HEK293 (cell line): ENCODE results near the gene NR3C1.
A peak's percentile ranks its signal among the peaks of the same experiment; 100 is the strongest.

Experiments used
- FEZF1 ChIP-seq: fragments of 450-650 bp; formaldehyde crosslinking; IDR thresholded peaks from 2 replicates; pipeline ENCODE4 v1.5.1; 2016; ENCODE audit warnings: missing biosample characterization, missing genetic modification characterization
- GLIS2 ChIP-seq: fragments of 450-650 bp; formaldehyde crosslinking; IDR thresholded peaks from 2 replicates; pipeline ENCODE4 v1.5.1; 2016; ENCODE audit warnings: missing biosample characterization, missing genetic modification characterization
- MZF1 ChIP-seq: fragments of 450-650 bp; formaldehyde crosslinking; IDR thresholded peaks from 2 replicates; pipeline ENCODE4 v1.5.1; 2017; ENCODE audit warnings: missing biosample characterization, missing genetic modification characterization, borderline replicate concordance
- OVOL3 ChIP-seq: fragments of 450-650 bp; formaldehyde crosslinking; IDR thresholded peaks from 2 replicates; pipeline ENCODE4 v1.5.1; 2016; ENCODE audit warnings: missing biosample characterization, missing genetic modification characterization
- SALL2 ChIP-seq: fragments of 450-650 bp; formaldehyde crosslinking; IDR thresholded peaks from 2 replicates; pipeline ENCODE4 v1.5.0; 2017; ENCODE audit warnings: missing biosample characterization, mild to moderate bottlenecking, missing genetic modification characterization, borderline replicate concordance
- WT1 ChIP-seq: fragments of 450-650 bp; formaldehyde crosslinking; IDR thresholded peaks from 2 replicates; pipeline ENCODE4 v1.5.1; 2016; ENCODE audit warnings: missing biosample characterization, missing genetic modification characterization
- ZNF138 ChIP-seq: fragments of 450-650 bp; formaldehyde crosslinking; IDR thresholded peaks from 2 replicates; pipeline ENCODE4 v1.5.1; 2016; ENCODE audit warnings: missing biosample characterization, missing genetic modification characterization, borderline replicate concordance
- ZNF140 ChIP-seq: fragments of 450-650 bp; formaldehyde crosslinking; IDR thresholded peaks from 2 replicates; pipeline ENCODE4 v1.5.1; 2016; ENCODE audit warnings: missing biosample characterization, missing genetic modification characterization
- ZNF157 ChIP-seq: fragments of 450-650 bp; formaldehyde crosslinking; IDR thresholded peaks from 2 replicates; pipeline ENCODE4 v1.5.1; 2016; ENCODE audit warnings: missing biosample characterization, missing genetic modification characterization
- ZNF169 ChIP-seq: fragments of 450-650 bp; formaldehyde crosslinking; IDR thresholded peaks from 2 replicates; pipeline ENCODE4 v1.5.1; 2016; ENCODE audit warnings: missing biosample characterization, missing genetic modification characterization
- ZNF184 ChIP-seq: fragments of 450-650 bp; IDR thresholded peaks from 2 replicates; pipeline ENCODE4 v1.5.1; 2018; ENCODE audit warnings: missing biosample characterization, mild to moderate bottlenecking, missing genetic modification characterization
- ZNF202 ChIP-seq: fragments of 450-650 bp; formaldehyde crosslinking; IDR thresholded peaks from 2 replicates; pipeline ENCODE4 v1.5.1; 2016; ENCODE audit warnings: missing biosample characterization, missing genetic modification characterization, borderline replicate concordance
- ZNF248 ChIP-seq: fragments of 450-650 bp; formaldehyde crosslinking; IDR thresholded peaks from 2 replicates; pipeline ENCODE4 v1.5.1; 2017; ENCODE audit warnings: missing biosample characterization, missing genetic modification characterization
- ZNF324 ChIP-seq: fragments of 450-650 bp; formaldehyde crosslinking; IDR thresholded peaks from 2 replicates; pipeline ENCODE4 v1.5.1; 2016; ENCODE audit warnings: missing biosample characterization, missing genetic modification characterization
- ZNF335 ChIP-seq: fragments of 450-650 bp; formaldehyde crosslinking; conservative IDR thresholded peaks from 2 replicates; pipeline ENCODE4 v1.5.1; 2016; ENCODE audit warnings: missing biosample characterization, missing genetic modification characterization
- ZNF473 ChIP-seq: fragments of 450-650 bp; formaldehyde crosslinking; IDR thresholded peaks from 2 replicates; pipeline ENCODE4 v1.5.1; 2017; ENCODE audit warnings: missing biosample characterization, missing genetic modification characterization
- ZNF560 ChIP-seq: fragments of 450-650 bp; formaldehyde crosslinking; IDR thresholded peaks from 2 replicates; pipeline ENCODE4 v1.5.1; 2017; ENCODE audit warnings: missing biosample characterization, missing genetic modification characterization, borderline replicate concordance
- ZNF768 ChIP-seq: fragments of 450-650 bp; formaldehyde crosslinking; IDR thresholded peaks from 2 replicates; pipeline ENCODE4 v1.5.1; 2018; ENCODE audit warnings: missing biosample characterization, mild to moderate bottlenecking, missing genetic modification characterization
- ZSCAN30 ChIP-seq: fragments of 450-650 bp; IDR thresholded peaks from 2 replicates; pipeline ENCODE4 v1.5.1; 2018; ENCODE audit warnings: missing biosample characterization, mild to moderate bottlenecking, missing genetic modification characterization, moderate library complexity
- TF ChIP-seq, protein P1 (sequence below): fragments of 450-650 bp; formaldehyde crosslinking; IDR thresholded peaks from 2 replicates; pipeline ENCODE4 v1.5.1; 2016; ENCODE audit warnings: missing biosample characterization, missing genetic modification characterization
- TF ChIP-seq, protein P2 (sequence below): fragments of 450-650 bp; formaldehyde crosslinking; IDR thresholded peaks from 2 replicates; pipeline ENCODE4 v1.5.1; 2016; ENCODE audit warnings: missing biosample characterization, missing genetic modification characterization
- TF ChIP-seq, protein P3 (sequence below): fragments of 450-650 bp; formaldehyde crosslinking; IDR thresholded peaks from 2 replicates; pipeline ENCODE4 v1.5.1; 2016; ENCODE audit warnings: missing biosample characterization, missing genetic modification characterization
- TF ChIP-seq, protein P4 (sequence below): fragments of 450-650 bp; formaldehyde crosslinking; IDR thresholded peaks from 2 replicates; pipeline ENCODE4 v1.5.1; 2017; ENCODE audit warnings: missing biosample characterization, missing genetic modification characterization
- TF ChIP-seq, protein P5 (sequence below): fragments of 450-650 bp; formaldehyde crosslinking; IDR thresholded peaks from 2 replicates; pipeline ENCODE4 v1.5.1; 2017; ENCODE audit warnings: missing biosample characterization, missing genetic modification characterization
- TF ChIP-seq, protein P6 (sequence below): fragments of 450-650 bp; formaldehyde crosslinking; IDR thresholded peaks from 2 replicates; pipeline ENCODE4 v1.5.1; 2016; ENCODE audit warnings: missing biosample characterization, missing genetic modification characterization, borderline replicate concordance
- TF ChIP-seq, protein P7 (sequence below): fragments of 450-650 bp; formaldehyde crosslinking; IDR thresholded peaks from 2 replicates; pipeline ENCODE4 v1.5.1; 2016; ENCODE audit warnings: missing biosample characterization, missing genetic modification characterization

Gene NR3C1

DNA sequence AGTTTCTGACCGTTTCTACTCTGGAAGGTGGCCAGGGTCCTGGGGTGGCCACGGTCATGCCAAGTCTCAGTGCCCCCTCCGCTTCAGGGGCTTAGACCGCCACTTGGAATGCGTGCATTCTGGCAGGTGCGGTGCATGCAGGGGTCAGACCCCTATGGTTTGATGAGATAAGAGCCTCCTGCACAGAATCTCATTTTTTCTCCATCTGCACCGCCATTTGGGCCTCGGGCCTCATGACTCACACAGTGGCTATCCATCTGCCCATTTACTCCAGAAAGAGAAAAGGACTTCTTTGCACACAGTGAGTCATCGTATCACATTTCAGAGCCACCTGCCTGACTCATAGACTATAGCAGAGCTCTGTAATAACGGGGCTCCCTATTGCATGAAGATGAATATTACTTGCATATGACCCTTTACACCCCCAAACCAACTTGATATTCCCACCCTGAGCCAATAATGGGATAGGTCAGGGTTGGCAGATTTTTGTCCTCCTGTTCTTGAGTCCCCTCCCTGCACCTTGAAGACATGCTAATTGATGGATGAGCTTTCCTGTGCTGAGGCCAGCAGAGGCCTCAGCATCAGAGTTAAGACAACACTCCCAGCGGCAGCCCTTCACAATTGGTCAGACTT is 157.4 kb downstream of the NR3C1 start (continued):
- TF ChIP-seq, protein P1, sequence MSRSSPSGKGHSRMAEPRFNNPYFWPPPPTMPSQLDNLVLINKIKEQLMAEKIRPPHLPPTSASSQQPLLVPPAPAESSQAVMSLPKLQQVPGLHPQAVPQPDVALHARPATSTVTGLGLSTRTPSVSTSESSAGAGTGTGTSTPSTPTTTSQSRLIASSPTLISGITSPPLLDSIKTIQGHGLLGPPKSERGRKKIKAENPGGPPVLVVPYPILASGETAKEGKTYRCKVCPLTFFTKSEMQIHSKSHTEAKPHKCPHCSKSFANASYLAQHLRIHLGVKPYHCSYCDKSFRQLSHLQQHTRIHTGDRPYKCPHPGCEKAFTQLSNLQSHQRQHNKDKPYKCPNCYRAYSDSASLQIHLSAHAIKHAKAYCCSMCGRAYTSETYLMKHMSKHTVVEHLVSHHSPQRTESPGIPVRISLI (tag by site-specific recombination): peak; percentile 89
- peak; percentile 70; the same call in 1 of the 2 replicates for TF ChIP-seq ZNF324 (tag by site-specific recombination)
- peak; percentile 71 for TF ChIP-seq ZSCAN30
- TF ChIP-seq, protein P2, sequence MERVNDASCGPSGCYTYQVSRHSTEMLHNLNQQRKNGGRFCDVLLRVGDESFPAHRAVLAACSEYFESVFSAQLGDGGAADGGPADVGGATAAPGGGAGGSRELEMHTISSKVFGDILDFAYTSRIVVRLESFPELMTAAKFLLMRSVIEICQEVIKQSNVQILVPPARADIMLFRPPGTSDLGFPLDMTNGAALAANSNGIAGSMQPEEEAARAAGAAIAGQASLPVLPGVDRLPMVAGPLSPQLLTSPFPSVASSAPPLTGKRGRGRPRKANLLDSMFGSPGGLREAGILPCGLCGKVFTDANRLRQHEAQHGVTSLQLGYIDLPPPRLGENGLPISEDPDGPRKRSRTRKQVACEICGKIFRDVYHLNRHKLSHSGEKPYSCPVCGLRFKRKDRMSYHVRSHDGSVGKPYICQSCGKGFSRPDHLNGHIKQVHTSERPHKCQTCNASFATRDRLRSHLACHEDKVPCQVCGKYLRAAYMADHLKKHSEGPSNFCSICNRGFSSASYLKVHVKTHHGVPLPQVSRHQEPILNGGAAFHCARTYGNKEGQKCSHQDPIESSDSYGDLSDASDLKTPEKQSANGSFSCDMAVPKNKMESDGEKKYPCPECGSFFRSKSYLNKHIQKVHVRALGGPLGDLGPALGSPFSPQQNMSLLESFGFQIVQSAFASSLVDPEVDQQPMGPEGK (tag by site-specific recombination): peak; percentile 64
- TF ChIP-seq GLIS2 (tag by site-specific recombination): peak; percentile 90
- TF ChIP-seq ZNF560 (tag by site-specific recombination): no peak
- TF ChIP-seq WT1 (tag by site-specific recombination): no peak
- TF ChIP-seq ZNF202 (tag by site-specific recombination): no peak
- TF ChIP-seq, protein P3, sequence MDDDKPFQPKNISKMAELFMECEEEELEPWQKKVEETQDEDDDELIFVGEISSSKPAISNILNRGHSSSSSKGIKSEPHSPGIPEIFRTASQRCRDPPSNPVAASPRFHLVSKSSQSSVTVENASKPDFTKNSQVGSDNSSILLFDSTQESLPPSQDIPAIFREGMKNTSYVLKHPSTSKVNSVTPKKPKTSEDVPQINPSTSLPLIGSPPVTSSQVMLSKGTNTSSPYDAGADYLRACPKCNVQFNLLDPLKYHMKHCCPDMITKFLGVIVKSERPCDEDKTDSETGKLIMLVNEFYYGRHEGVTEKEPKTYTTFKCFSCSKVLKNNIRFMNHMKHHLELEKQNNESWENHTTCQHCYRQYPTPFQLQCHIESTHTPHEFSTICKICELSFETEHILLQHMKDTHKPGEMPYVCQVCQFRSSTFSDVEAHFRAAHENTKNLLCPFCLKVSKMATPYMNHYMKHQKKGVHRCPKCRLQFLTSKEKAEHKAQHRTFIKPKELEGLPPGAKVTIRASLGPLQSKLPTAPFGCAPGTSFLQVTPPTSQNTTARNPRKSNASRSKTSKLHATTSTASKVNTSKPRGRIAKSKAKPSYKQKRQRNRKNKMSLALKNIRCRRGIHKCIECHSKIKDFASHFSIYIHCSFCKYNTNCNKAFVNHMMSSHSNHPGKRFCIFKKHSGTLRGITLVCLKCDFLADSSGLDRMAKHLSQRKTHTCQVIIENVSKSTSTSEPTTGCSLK: no peak
- no peak for TF ChIP-seq MZF1 (tag by site-specific recombination)
- peak; percentile 90 for TF ChIP-seq ZNF335
- TF ChIP-seq, protein P4, sequence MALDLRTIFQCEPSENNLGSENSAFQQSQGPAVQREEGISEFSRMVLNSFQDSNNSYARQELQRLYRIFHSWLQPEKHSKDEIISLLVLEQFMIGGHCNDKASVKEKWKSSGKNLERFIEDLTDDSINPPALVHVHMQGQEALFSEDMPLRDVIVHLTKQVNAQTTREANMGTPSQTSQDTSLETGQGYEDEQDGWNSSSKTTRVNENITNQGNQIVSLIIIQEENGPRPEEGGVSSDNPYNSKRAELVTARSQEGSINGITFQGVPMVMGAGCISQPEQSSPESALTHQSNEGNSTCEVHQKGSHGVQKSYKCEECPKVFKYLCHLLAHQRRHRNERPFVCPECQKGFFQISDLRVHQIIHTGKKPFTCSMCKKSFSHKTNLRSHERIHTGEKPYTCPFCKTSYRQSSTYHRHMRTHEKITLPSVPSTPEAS (tag by site-specific recombination): no peak
- TF ChIP-seq ZNF473 (tag by site-specific recombination): no peak
- TF ChIP-seq OVOL3 (tag by site-specific recombination): no peak
- TF ChIP-seq ZNF157: no peak
- TF ChIP-seq, protein P5, sequence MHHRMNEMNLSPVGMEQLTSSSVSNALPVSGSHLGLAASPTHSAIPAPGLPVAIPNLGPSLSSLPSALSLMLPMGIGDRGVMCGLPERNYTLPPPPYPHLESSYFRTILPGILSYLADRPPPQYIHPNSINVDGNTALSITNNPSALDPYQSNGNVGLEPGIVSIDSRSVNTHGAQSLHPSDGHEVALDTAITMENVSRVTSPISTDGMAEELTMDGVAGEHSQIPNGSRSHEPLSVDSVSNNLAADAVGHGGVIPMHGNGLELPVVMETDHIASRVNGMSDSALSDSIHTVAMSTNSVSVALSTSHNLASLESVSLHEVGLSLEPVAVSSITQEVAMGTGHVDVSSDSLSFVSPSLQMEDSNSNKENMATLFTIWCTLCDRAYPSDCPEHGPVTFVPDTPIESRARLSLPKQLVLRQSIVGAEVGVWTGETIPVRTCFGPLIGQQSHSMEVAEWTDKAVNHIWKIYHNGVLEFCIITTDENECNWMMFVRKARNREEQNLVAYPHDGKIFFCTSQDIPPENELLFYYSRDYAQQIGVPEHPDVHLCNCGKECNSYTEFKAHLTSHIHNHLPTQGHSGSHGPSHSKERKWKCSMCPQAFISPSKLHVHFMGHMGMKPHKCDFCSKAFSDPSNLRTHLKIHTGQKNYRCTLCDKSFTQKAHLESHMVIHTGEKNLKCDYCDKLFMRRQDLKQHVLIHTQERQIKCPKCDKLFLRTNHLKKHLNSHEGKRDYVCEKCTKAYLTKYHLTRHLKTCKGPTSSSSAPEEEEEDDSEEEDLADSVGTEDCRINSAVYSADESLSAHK: peak; percentile 85
- TF ChIP-seq, protein P6, sequence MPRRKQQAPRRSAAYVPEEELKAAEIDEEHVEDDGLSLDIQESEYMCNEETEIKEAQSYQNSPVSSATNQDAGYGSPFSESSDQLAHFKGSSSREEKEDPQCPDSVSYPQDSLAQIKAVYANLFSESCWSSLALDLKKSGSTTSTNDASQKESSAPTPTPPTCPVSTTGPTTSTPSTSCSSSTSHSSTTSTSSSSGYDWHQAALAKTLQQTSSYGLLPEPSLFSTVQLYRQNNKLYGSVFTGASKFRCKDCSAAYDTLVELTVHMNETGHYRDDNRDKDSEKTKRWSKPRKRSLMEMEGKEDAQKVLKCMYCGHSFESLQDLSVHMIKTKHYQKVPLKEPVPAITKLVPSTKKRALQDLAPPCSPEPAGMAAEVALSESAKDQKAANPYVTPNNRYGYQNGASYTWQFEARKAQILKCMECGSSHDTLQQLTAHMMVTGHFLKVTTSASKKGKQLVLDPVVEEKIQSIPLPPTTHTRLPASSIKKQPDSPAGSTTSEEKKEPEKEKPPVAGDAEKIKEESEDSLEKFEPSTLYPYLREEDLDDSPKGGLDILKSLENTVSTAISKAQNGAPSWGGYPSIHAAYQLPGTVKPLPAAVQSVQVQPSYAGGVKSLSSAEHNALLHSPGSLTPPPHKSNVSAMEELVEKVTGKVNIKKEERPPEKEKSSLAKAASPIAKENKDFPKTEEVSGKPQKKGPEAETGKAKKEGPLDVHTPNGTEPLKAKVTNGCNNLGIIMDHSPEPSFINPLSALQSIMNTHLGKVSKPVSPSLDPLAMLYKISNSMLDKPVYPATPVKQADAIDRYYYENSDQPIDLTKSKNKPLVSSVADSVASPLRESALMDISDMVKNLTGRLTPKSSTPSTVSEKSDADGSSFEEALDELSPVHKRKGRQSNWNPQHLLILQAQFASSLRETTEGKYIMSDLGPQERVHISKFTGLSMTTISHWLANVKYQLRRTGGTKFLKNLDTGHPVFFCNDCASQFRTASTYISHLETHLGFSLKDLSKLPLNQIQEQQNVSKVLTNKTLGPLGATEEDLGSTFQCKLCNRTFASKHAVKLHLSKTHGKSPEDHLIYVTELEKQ (tag by site-specific recombination): peak; percentile 68
- TF ChIP-seq ZNF138 (tag by site-specific recombination): no peak
- TF ChIP-seq SALL2 (tag by site-specific recombination): no peak
- TF ChIP-seq ZNF184 (tag by site-specific recombination): peak; percentile 76
- no peak for TF ChIP-seq ZNF768 (tag by site-specific recombination)
- TF ChIP-seq ZNF248: no peak
- peak; percentile 84 for TF ChIP-seq FEZF1 (tag by site-specific recombination)
- TF ChIP-seq ZNF140 (tag by site-specific recombination): no peak
- TF ChIP-seq, protein P7, sequence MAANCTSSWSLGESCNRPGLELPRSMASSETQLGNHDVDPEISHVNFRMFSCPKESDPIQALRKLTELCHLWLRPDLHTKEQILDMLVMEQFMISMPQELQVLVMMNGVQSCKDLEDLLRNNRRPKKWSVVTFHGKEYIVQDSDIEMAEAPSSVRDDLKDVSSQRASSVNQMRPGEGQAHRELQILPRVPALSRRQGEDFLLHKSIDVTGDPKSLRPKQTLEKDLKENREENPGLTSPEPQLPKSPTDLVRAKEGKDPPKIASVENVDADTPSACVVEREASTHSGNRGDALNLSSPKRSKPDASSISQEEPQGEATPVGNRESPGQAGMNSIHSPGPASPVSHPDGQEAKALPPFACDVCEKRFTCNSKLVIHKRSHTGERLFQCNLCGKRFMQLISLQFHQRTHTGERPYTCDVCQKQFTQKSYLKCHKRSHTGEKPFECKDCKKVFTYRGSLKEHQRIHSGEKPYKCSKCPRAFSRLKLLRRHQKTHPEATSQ (tag by site-specific recombination): no peak
- TF ChIP-seq ZNF169 (tag by site-specific recombination): no peak
